Stomach (tissue), 9 donors: ENCODE measurements around the gene DCC. TPM values are rescaled to one million over a fixed set of nuclear protein-coding genes. Genes with fewer than 3 reads are reported as not detected.

Experiments
- DNase-seq, 2 donors: peaks; one replicate each; pipeline versions ENCODE4 v3.0.0 to v3.0.0-alpha.2; 2013 to 2019
- H3K27ac ChIP-seq, 5 donors: fragments of 200-600 bp in 4 of 5; sonication (generic) in 4 of 5; one replicate each; pipeline ENCODE4 v1.5.1; 2013 to 2019; ENCODE audit warnings: mild to moderate bottlenecking in 1 of 5, moderate library complexity in 1 of 5
- H3K27me3 ChIP-seq, 3 donors: fragments of 200-600 bp; sonication (generic); one replicate each; pipeline ENCODE4 v1.5.1; 2017 to 2019; ENCODE audit warnings: mixed run types in 1 of 3
- H3K36me3 ChIP-seq, 4 donors: fragments of 200-600 bp; sonication (generic); 1 replicate in 3 of 4; 2 replicates in 1 of 4; pipeline ENCODE4 v1.5.1; 2016 to 2019
- H3K4me1 ChIP-seq, 4 donors: fragments of 200-600 bp; sonication (generic); one replicate each; pipeline ENCODE4 v1.5.1; 2016 to 2019
- H3K4me3 ChIP-seq, 4 donors: fragments of 200-600 bp; sonication (generic) in 3 of 4; one replicate each; pipeline ENCODE4 v1.5.1; 2016 to 2019; ENCODE audit warnings: mild to moderate bottlenecking in 1 of 4
- H3K9me3 ChIP-seq, 4 donors: fragments of 200-600 bp; sonication (generic); one replicate each; pipeline ENCODE4 v1.5.1; 2016 to 2019
- EP300 ChIP-seq: sonication (generic); formaldehyde crosslinking; IDR thresholded peaks from one replicate; pipeline ENCODE4 v1.6.1; 2017; ENCODE audit warnings: antibody characterized with exemption
- POLR2A ChIP-seq, 4 donors: fragments of 450-650 bp; IDR thresholded peaks; one replicate each; pipeline ENCODE4 v1.6.1; 2016; ENCODE audit warnings: antibody characterized with exemption in 4 of 4, control low read depth in 2 of 4, mild to moderate bottlenecking in 1 of 4, moderate library complexity in 1 of 4
- POLR2AphosphoS5 ChIP-seq, 3 donors: sonication (generic); formaldehyde crosslinking; IDR thresholded peaks; one replicate each; pipeline ENCODE4 v1.6.1; 2016; ENCODE audit warnings: antibody characterized with exemption in 3 of 3
- WGBS, 5 donors: extraction: QIAGEN DNeasy Blood & Tissue Kit in 3 of 5; methylation state at CpG; one replicate each; pipeline versions ENCODE4 v1.1.5 to v1.1.7; 2013 to 2018; 5-methylcytosine and 5-hydroxymethylcytosine counted together
- intact Hi-C: fragments of 100-400 bp; cut with DNase I; formaldehyde crosslinking; loops from one replicate; pipeline ENCODE4 v1.15.1; 2023; ENCODE audit warnings: low total_unique reads
- polyA plus RNA-seq, 3 donors: library from polyadenylated mRNA; stranded (reverse); fragments of 200-250 nt; gene quantifications; one replicate each; pipeline ENCODE4 v1.2.3, GENCODE V29; 2013
- total RNA-seq, 5 donors: library from RNA; depleted of rRNA; stranded (reverse); fragments of >200 nt; gene quantifications; one replicate each; pipeline versions ENCODE4 v1.1.0 to v1.2.3, GENCODE V29; 2014 to 2016
- TF ChIP-seq, protein P1 (sequence below), 7 experiments: fragments of 450-650 bp in 4 of 7; fragments of 200-600 bp in 3 of 7; sonication (generic) in 3 of 7; IDR thresholded peaks; one replicate each; pipeline ENCODE4 v1.5.1; 2016 to 2019; ENCODE audit warnings: antibody characterized with exemption in 7 of 7, control low read depth in 2 of 7, mild to moderate bottlenecking in 1 of 7
- donor health status: healthy with polysubstance abuse.
- donor health status: Bipolar disorder and iron deficiency.
- donor health status: healthy.

DCC gene
- total and polyA plus RNA-seq, 8 donors, result 0.58 to 1.7 TPM; not detected in 6

DNA sequence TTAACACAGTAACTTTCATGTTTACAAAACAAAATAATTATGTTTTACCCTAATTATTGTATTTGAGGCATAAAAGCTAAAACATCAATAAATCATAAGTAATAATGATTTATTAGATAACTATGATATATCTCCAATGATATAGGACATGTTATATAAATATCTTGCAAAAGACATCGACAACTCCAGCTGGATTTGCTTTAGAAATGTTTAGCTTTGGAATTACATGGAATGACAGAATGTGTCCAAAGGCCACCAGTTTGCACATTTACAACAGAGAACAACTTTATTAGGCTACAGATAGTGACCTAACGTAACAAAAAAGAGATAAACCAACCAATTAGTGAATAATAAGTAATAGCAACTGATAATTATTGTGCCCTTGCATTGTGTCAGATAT, 475.7 kb downstream of the DCC start:
- Histone ChIP-seq H3K4me3 (no peak overlapping the region), H3K4me1 (no peaks in the 10 kb centered on the region), H3K9me3 (no peaks in the 10 kb centered on the region), H3K27me3 (no peaks in the 10 kb centered on the region), H3K27ac (no peak overlapping the region), H3K36me3 (no peaks in the 10 kb centered on the region)
- intact Hi-C loops, result no loop called here
- TF ChIP-seq, protein P1, sequence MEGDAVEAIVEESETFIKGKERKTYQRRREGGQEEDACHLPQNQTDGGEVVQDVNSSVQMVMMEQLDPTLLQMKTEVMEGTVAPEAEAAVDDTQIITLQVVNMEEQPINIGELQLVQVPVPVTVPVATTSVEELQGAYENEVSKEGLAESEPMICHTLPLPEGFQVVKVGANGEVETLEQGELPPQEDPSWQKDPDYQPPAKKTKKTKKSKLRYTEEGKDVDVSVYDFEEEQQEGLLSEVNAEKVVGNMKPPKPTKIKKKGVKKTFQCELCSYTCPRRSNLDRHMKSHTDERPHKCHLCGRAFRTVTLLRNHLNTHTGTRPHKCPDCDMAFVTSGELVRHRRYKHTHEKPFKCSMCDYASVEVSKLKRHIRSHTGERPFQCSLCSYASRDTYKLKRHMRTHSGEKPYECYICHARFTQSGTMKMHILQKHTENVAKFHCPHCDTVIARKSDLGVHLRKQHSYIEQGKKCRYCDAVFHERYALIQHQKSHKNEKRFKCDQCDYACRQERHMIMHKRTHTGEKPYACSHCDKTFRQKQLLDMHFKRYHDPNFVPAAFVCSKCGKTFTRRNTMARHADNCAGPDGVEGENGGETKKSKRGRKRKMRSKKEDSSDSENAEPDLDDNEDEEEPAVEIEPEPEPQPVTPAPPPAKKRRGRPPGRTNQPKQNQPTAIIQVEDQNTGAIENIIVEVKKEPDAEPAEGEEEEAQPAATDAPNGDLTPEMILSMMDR (IDR thresholded peaks at IDR 0.05), result no peak
- TF ChIP-seq POLR2AphosphoS5 (IDR thresholded peaks at IDR 0.05) (no peak), EP300 (no peak), POLR2A (IDR thresholded peaks at IDR 0.05) (no peak)
- DNase-seq, result no peak
- 55 to 77% (median 64%) methylated on average over 2 of the region's 2 CpGs for WGBS, 5 donors

DNA sequence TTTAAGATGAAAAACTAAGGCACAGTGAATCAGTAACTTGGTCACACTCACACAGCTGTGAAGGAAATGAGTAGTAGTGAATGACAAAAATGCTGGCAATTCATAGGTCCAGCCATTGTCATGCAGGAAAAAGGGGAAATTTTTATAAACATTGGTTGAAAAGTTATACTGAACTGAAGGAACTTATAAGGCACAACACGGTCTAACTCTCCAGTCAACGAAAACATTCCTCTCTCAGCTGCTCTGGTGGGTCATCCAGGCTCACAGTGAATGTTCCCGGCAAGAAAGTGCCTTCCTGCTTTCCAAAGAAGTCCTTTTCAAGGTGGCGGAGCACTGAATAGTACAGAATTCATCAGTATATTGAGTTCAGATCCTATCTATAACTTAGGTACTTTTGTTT, 476.1 kb downstream of the DCC start:
- intact Hi-C loops, result no loop called here
- Histone ChIP-seq H3K4me1 (no peaks in the 10 kb centered on the region), H3K36me3 (no peaks in the 10 kb centered on the region), H3K4me3 (no peak overlapping the region), H3K27ac (no peak overlapping the region), H3K27me3 (no peaks in the 10 kb centered on the region), H3K9me3 (no peaks in the 10 kb centered on the region)
- 43 to 60% (median 56%) methylated on average over 4 of the region's 4 CpGs for WGBS, 5 donors
- no peak for DNase-seq
- TF ChIP-seq EP300, result no peak
- TF ChIP-seq, protein P1 (IDR thresholded peaks at IDR 0.05), result no peak
- no peak for TF ChIP-seq POLR2AphosphoS5 (IDR thresholded peaks at IDR 0.05)
- TF ChIP-seq POLR2A (IDR thresholded peaks at IDR 0.05), result no peak

DNA sequence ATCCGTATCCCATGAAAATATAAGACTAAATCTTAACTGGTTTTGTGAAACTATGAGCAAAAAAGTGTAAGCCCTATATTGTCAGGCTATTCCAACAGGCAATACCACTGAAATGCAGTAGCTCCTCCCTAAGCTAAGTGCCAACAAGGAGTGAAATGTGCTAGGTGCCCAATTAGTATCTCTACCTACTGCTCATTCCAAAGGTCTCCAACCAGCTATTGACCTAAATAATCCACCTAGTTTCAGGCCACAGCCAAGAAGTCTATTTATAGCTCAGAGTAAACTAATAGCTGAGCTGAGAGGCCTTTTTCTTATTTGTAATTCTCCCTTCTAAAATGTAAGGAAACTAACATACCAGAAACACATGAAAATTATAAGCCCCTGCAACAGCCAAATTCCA, 482.2 kb downstream of the DCC start:
- no peak for DNase-seq
- Histone ChIP-seq H3K27ac (no peak overlapping the region), H3K36me3 (no peaks in the 10 kb centered on the region), H3K4me1 (no peaks in the 10 kb centered on the region), H3K27me3 (no peaks in the 10 kb centered on the region), H3K4me3 (no peak overlapping the region), H3K9me3 (no peaks in the 10 kb centered on the region)
- intact Hi-C loops, result no loop called here
- TF ChIP-seq POLR2AphosphoS5 (IDR thresholded peaks at IDR 0.05), result no peak
- TF ChIP-seq POLR2A (IDR thresholded peaks at IDR 0.05), result no peak
- TF ChIP-seq, protein P1 (IDR thresholded peaks at IDR 0.05), result no peak
- TF ChIP-seq EP300, result no peak
- 73 to 88% (median 81%) methylated on average over 1 of the region's 1 CpG for WGBS, 5 donors

DNA sequence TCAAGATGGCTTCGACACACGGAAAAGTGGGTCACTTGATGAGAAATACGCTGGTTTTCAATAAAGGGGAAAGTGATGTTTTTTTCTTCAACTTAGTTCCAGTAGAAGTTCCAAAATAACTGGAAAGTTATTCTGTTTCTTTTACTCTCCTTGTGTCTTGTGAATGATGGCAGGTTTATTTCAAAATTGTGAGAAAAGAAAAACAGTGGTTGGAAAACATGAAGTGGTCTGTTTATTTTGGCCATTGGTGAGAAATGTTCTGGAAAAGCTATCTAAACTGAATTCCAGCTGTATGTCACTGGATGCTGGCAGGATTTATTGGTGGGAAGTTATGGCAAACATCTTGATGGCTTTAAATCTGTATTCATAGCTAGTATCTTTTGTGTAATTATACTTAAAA, 484.1 kb downstream of the DCC start:
- TF ChIP-seq POLR2A (IDR thresholded peaks at IDR 0.05) (no peak), POLR2AphosphoS5 (IDR thresholded peaks at IDR 0.05) (no peak), EP300 (no peak)
- Histone ChIP-seq H3K27ac (no peak overlapping the region), H3K9me3 (no peaks in the 10 kb centered on the region), H3K36me3 (no peaks in the 10 kb centered on the region), H3K4me1 (no peaks in the 10 kb centered on the region), H3K27me3 (no peaks in the 10 kb centered on the region), H3K4me3 (no peak overlapping the region)
- intact Hi-C loops, result no loop called here
- 68 to 76% (median 72%) methylated on average over 3 of the region's 3 CpGs for WGBS, 5 donors
- DNase-seq, result no peak

DNA sequence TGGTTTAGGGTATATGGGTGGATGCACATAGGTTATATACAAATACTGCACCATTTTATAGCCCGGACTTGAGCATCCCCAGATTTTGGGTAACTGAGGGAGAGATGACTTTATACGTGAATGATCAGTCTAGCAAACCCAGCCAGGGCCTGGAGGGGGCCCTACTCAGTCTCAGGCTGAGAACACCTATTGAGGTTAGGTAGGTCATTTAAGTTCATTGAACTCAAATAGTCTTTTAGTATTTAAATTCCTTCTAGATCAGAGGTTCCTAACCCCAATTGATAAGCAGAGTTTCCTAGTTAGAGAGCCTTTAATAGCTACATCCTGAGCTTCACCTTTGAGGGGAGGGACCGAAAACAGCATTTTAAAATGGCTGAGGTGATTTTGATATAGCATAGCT, 487.0 kb downstream of the DCC start:
- Histone ChIP-seq H3K27ac (no peak overlapping the region), H3K9me3 (no peaks in the 10 kb centered on the region), H3K27me3 (no peaks in the 10 kb centered on the region), H3K4me3 (no peak overlapping the region), H3K4me1 (no peaks in the 10 kb centered on the region), H3K36me3 (no peaks in the 10 kb centered on the region)
- WGBS, 5 donors, result 78 to 84% (median 80%) methylated on average over 3 of the region's 3 CpGs
- DNase-seq, result no peak
- TF ChIP-seq, protein P1 (IDR thresholded peaks at IDR 0.05), result no peak
- TF ChIP-seq POLR2A (IDR thresholded peaks at IDR 0.05), result no peak
- TF ChIP-seq EP300, result no peak
- no peak for TF ChIP-seq POLR2AphosphoS5 (IDR thresholded peaks at IDR 0.05)
- intact Hi-C loops, result no loop called here
